HEK293 (cell line): ENCODE measurements around the gene FIBCD1.

Experiments used
- BCL11A ChIP-seq: fragments of 450-650 bp; formaldehyde crosslinking; IDR thresholded peaks from 2 replicates; pipeline ENCODE4 v1.5.1; 2016; ENCODE audit warnings: low read depth, missing biosample characterization, missing genetic modification characterization
- GFI1B ChIP-seq: fragments of 450-650 bp; formaldehyde crosslinking; IDR thresholded peaks from 2 replicates; pipeline ENCODE4 v1.5.1; 2016; ENCODE audit warnings: missing biosample characterization, missing genetic modification characterization
- ZBTB44 ChIP-seq: fragments of 450-650 bp; IDR thresholded peaks from 2 replicates; pipeline ENCODE4 v1.5.1; 2018; ENCODE audit warnings: missing biosample characterization, mild to moderate bottlenecking, missing genetic modification characterization
- ZBTB49 ChIP-seq: fragments of 450-650 bp; formaldehyde crosslinking; IDR thresholded peaks from 2 replicates; pipeline ENCODE4 v1.5.1; 2016; ENCODE audit warnings: missing biosample characterization, missing genetic modification characterization, low read depth
- ZNF10 ChIP-seq: fragments of 450-650 bp; formaldehyde crosslinking; IDR thresholded peaks from 2 replicates; pipeline ENCODE4 v1.5.1; 2017; ENCODE audit warnings: missing biosample characterization, missing genetic modification characterization
- ZNF18 ChIP-seq: fragments of 450-650 bp; formaldehyde crosslinking; IDR thresholded peaks from 2 replicates; pipeline ENCODE4 v1.5.1; 2016; ENCODE audit warnings: missing biosample characterization, missing genetic modification characterization
- ZNF239 ChIP-seq: fragments of 450-650 bp; formaldehyde crosslinking; IDR thresholded peaks from 2 replicates; pipeline ENCODE4 v1.5.1; 2016; ENCODE audit warnings: missing biosample characterization, missing genetic modification characterization
- ZNF280D ChIP-seq: fragments of 450-650 bp; formaldehyde crosslinking; IDR thresholded peaks from 2 replicates; pipeline ENCODE4 v1.5.1; 2016; ENCODE audit warnings: missing biosample characterization, missing genetic modification characterization
- ZNF391 ChIP-seq: fragments of 450-650 bp; formaldehyde crosslinking; IDR thresholded peaks from 2 replicates; pipeline ENCODE4 v1.5.1; 2016; ENCODE audit warnings: low read depth, missing biosample characterization, missing genetic modification characterization, borderline replicate concordance
- ZNF473 ChIP-seq: fragments of 450-650 bp; formaldehyde crosslinking; IDR thresholded peaks from 2 replicates; pipeline ENCODE4 v1.5.1; 2017; ENCODE audit warnings: missing biosample characterization, missing genetic modification characterization
- ZNF670 ChIP-seq: fragments of 450-650 bp; formaldehyde crosslinking; IDR thresholded peaks from 2 replicates; pipeline ENCODE4 v1.5.1; 2016; ENCODE audit warnings: missing biosample characterization, missing genetic modification characterization, low read depth
- ZNF76 ChIP-seq: fragments of 450-650 bp; formaldehyde crosslinking; IDR thresholded peaks from 2 replicates; pipeline ENCODE4; 2016; ENCODE audit warnings: low read depth, missing biosample characterization, missing genetic modification characterization, borderline replicate concordance
- ZNF768 ChIP-seq: fragments of 450-650 bp; formaldehyde crosslinking; IDR thresholded peaks from 2 replicates; pipeline ENCODE4 v1.5.1; 2018; ENCODE audit warnings: missing biosample characterization, mild to moderate bottlenecking, missing genetic modification characterization
- TF ChIP-seq, protein P1 (sequence below): fragments of 450-650 bp; formaldehyde crosslinking; IDR thresholded peaks from 2 replicates; pipeline ENCODE4 v1.5.1; 2016; ENCODE audit warnings: missing biosample characterization, missing genetic modification characterization

- TF ChIP-seq ZNF76 (tag by site-specific recombination) (no peak), ZNF239 (tag by site-specific recombination) (no peak), ZBTB49 (tag by site-specific recombination) (no peak), ZNF18 (tag by site-specific recombination) (no peak), ZBTB44 (tag by site-specific recombination) (no peak), GFI1B (tag by site-specific recombination) (no peak), ZNF473 (tag by site-specific recombination) (no peak), ZNF768 (tag by site-specific recombination) (no peak), ZNF280D (tag by site-specific recombination) (no peak), ZNF10 (no peak), ZNF670 (tag by site-specific recombination) (no peak), BCL11A (tag by site-specific recombination) (no peak), ZNF391 (tag by site-specific recombination) (no peak)
- TF ChIP-seq, protein P1, sequence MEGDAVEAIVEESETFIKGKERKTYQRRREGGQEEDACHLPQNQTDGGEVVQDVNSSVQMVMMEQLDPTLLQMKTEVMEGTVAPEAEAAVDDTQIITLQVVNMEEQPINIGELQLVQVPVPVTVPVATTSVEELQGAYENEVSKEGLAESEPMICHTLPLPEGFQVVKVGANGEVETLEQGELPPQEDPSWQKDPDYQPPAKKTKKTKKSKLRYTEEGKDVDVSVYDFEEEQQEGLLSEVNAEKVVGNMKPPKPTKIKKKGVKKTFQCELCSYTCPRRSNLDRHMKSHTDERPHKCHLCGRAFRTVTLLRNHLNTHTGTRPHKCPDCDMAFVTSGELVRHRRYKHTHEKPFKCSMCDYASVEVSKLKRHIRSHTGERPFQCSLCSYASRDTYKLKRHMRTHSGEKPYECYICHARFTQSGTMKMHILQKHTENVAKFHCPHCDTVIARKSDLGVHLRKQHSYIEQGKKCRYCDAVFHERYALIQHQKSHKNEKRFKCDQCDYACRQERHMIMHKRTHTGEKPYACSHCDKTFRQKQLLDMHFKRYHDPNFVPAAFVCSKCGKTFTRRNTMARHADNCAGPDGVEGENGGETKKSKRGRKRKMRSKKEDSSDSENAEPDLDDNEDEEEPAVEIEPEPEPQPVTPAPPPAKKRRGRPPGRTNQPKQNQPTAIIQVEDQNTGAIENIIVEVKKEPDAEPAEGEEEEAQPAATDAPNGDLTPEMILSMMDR (tag by site-specific recombination): no peak
These were observed 45.5 kb upstream of the FIBCD1 start for GRCh38 chr9:130984521-130984920.
